H9 (cell line): ENCODE measurements around the gene CDC37. TPM values are rescaled to one million over a fixed set of nuclear protein-coding genes. Genes with fewer than 3 reads are reported as not detected.

Source experiments
- DNase-seq: peaks from one replicate; pipeline ENCODE4 v3.0.0-alpha.2; 2017
- H2AFZ ChIP-seq: one replicate; pipeline ENCODE4 v1.6.1; 2013; ENCODE audit warnings: mild to moderate bottlenecking, low read length, control low read depth, moderate library complexity
- H2AK5ac ChIP-seq: 2 replicates; pipeline ENCODE4 v1.6.1; 2013; ENCODE audit warnings: low read length, control low read depth, mixed read lengths; ENCODE audit not compliant: insufficient read length
- H2BK120ac ChIP-seq: one replicate; pipeline ENCODE4 v1.6.1; 2013; ENCODE audit warnings: low read depth, mild to moderate bottlenecking, low read length, control low read depth, inconsistent platforms; ENCODE audit not compliant: poor library complexity, severe bottlenecking
- H2BK12ac ChIP-seq: 2 replicates; pipeline ENCODE4 v1.6.1; 2013; ENCODE audit warnings: low read length, control low read depth, mixed read lengths, low read depth; ENCODE audit not compliant: insufficient read length
- H2BK15ac ChIP-seq: 2 replicates; pipeline ENCODE4 v1.6.1; 2013; ENCODE audit warnings: low read depth, low read length, control low read depth
- H2BK20ac ChIP-seq: one replicate; pipeline ENCODE4 v1.6.1; 2013; ENCODE audit warnings: low read depth, mild to moderate bottlenecking, low read length, control low read depth, inconsistent platforms; ENCODE audit not compliant: poor library complexity, severe bottlenecking
- H2BK5ac ChIP-seq: 2 replicates; pipeline ENCODE4 v1.6.1; 2013; ENCODE audit warnings: low read length, control low read depth, mixed read lengths; ENCODE audit not compliant: insufficient read length
- H3K14ac ChIP-seq: 2 replicates; pipeline ENCODE4 v1.6.1; 2013; ENCODE audit warnings: low read length, control low read depth; ENCODE audit not compliant: insufficient read depth
- H3K18ac ChIP-seq: 2 replicates; pipeline ENCODE4 v1.6.1; 2013; ENCODE audit warnings: low read depth, mild to moderate bottlenecking, mixed read lengths, low read length, control low read depth; ENCODE audit not compliant: insufficient read length
- H3K23ac ChIP-seq: 2 replicates; pipeline ENCODE4 v1.6.1; 2013; ENCODE audit warnings: low read length, control low read depth, mixed read lengths, low read depth; ENCODE audit not compliant: insufficient read length
- H3K23me2 ChIP-seq: 2 replicates; pipeline ENCODE4 v1.6.1; 2013; ENCODE audit warnings: low read depth, mild to moderate bottlenecking, mixed read lengths, low read length, control low read depth; ENCODE audit not compliant: insufficient read length, poor library complexity, severe bottlenecking
- H3K27ac ChIP-seq: 2 replicates; pipeline ENCODE4 v1.5.1; 2013; ENCODE audit warnings: low read length, control low read depth, mixed read lengths, low read depth; ENCODE audit not compliant: insufficient read length
- H3K27me3 ChIP-seq: 2 replicates; pipeline ENCODE4 v1.6.1; 2013; ENCODE audit warnings: low read length, control low read depth, inconsistent platforms; ENCODE audit not compliant: insufficient read depth
- H3K4ac ChIP-seq: 2 replicates; pipeline ENCODE4 v1.6.1; 2013; ENCODE audit warnings: low read depth, mild to moderate bottlenecking, control low read depth, inconsistent platforms, low read length, moderate library complexity
- H3K4me1 ChIP-seq: 2 replicates; pipeline ENCODE4 v1.6.1; 2013; ENCODE audit warnings: low read length, control low read depth, inconsistent platforms; ENCODE audit not compliant: insufficient read depth
- H3K4me2 ChIP-seq: 2 replicates; pipeline ENCODE4 v1.6.1; 2013; ENCODE audit warnings: low read length, control low read depth, mixed read lengths; ENCODE audit not compliant: insufficient read length, insufficient read depth
- H3K56ac ChIP-seq: 2 replicates; pipeline ENCODE4 v1.6.1; 2013; ENCODE audit warnings: low read depth, mild to moderate bottlenecking, mixed read lengths, low read length, control low read depth; ENCODE audit not compliant: insufficient read length
- H3K79me1 ChIP-seq: 2 replicates; pipeline ENCODE4 v1.6.1; 2013; ENCODE audit warnings: low read depth, mild to moderate bottlenecking, moderate library complexity, low read length, control low read depth, inconsistent platforms; ENCODE audit not compliant: insufficient read depth, poor library complexity, severe bottlenecking
- H3K79me2 ChIP-seq: 2 replicates; pipeline ENCODE4 v1.6.1; 2013; ENCODE audit warnings: low read length, control low read depth, inconsistent platforms; ENCODE audit not compliant: insufficient read depth
- H3K9ac ChIP-seq: 2 replicates; pipeline ENCODE4 v1.6.1; 2013; ENCODE audit warnings: low read length, control low read depth, mixed read lengths; ENCODE audit not compliant: insufficient read length; ENCODE audit errors: extremely low read depth
- H3K9me3 ChIP-seq: one replicate; pipeline ENCODE4 v1.6.1; 2013; ENCODE audit warnings: low read depth, low read length, inconsistent platforms; ENCODE audit not compliant: control insufficient read depth
- H3T11ph ChIP-seq: one replicate; pipeline ENCODE4 v1.6.1; 2013; ENCODE audit warnings: mild to moderate bottlenecking, low read length, control low read depth, inconsistent platforms
- H4K20me1 ChIP-seq: one replicate; pipeline ENCODE4 v1.6.1; 2013; ENCODE audit not compliant: control insufficient read depth, insufficient read length, insufficient read depth
- H4K5ac ChIP-seq: 2 replicates; pipeline ENCODE4 v1.6.1; 2013; ENCODE audit warnings: low read depth, mild to moderate bottlenecking, mixed read lengths, low read length, control low read depth; ENCODE audit not compliant: insufficient read length
- H4K8ac ChIP-seq: replicated peaks from 2 replicates; pipeline ENCODE4 v1.6.1; 2013; ENCODE audit warnings: low read length, control low read depth, mixed read lengths, low read depth; ENCODE audit not compliant: insufficient read length
- H4K91ac ChIP-seq: 2 replicates; pipeline ENCODE4 v1.6.1; 2013; ENCODE audit warnings: low read depth, mild to moderate bottlenecking, moderate library complexity, mixed read lengths, low read length, control low read depth; ENCODE audit not compliant: insufficient read length
- H3K27ac Mint-ChIP-seq, 3 experiments: 2 replicates in 2 of 3; 3 replicates in 1 of 3; pipeline ENCODE4 v1.8.0; 2020 to 2021; ENCODE audit warnings: mixed read lengths in 3 of 3, mild to moderate bottlenecking in 1 of 3, moderate library complexity in 1 of 3
- H3K27me3 Mint-ChIP-seq: 2 replicates; pipeline ENCODE4 v1.8.0; 2021; ENCODE audit warnings: low read depth, mild to moderate bottlenecking, moderate library complexity, mixed read lengths
- H3K36me3 Mint-ChIP-seq, 3 experiments: 2 replicates in 2 of 3; 3 replicates in 1 of 3; pipeline ENCODE4 v1.8.0; 2020 to 2021; ENCODE audit warnings: low read depth in 3 of 3, mixed read lengths in 3 of 3; ENCODE audit not compliant: insufficient read depth in 1 of 3
- H3K4me1 Mint-ChIP-seq, 2 experiments: 2 replicates each; pipeline ENCODE4 v1.8.0; 2020; ENCODE audit warnings: mixed read lengths in 2 of 2
- H3K4me3 Mint-ChIP-seq, 2 experiments: 2 replicates in 1 of 2; 3 replicates in 1 of 2; pipeline ENCODE4 v1.8.0; 2020 to 2021; ENCODE audit warnings: mild to moderate bottlenecking in 2 of 2, mixed read lengths in 2 of 2, moderate library complexity in 1 of 2
- H3K9me3 Mint-ChIP-seq, 2 experiments: 2 replicates in 1 of 2; 3 replicates in 1 of 2; pipeline ENCODE4 v1.8.0; 2020; ENCODE audit warnings: mild to moderate bottlenecking in 2 of 2, mixed read lengths in 2 of 2, moderate library complexity in 1 of 2
- WGBS: extraction: QIAGEN DNeasy Blood & Tissue Kit; methylation state at CpG from one replicate; pipeline ENCODE4 v1.1.7; 2013; ENCODE audit warnings: missing lambda C conversion rate, low lambda C conversion rate, mixed read lengths; ENCODE audit not compliant: insufficient read length; ENCODE audit errors: extremely low coverage; 5-methylcytosine and 5-hydroxymethylcytosine counted together
- total RNA-seq: library from RNA; stranded (reverse); gene quantifications from 2 replicates; pipeline ENCODE4 v1.2.1, GENCODE V29; 2021
- TF ChIP-seq, protein P1 (sequence below): fragments of 200-600 bp; sonication (generic); conservative IDR thresholded peaks from 3 replicates; pipeline ENCODE4 v1.8.0; 2021; ENCODE audit warnings: antibody characterized with exemption, mild to moderate bottlenecking

CDC37 gene
- total RNA-seq, 1 experiment from 2014 or later = 155 TPM

DNA sequence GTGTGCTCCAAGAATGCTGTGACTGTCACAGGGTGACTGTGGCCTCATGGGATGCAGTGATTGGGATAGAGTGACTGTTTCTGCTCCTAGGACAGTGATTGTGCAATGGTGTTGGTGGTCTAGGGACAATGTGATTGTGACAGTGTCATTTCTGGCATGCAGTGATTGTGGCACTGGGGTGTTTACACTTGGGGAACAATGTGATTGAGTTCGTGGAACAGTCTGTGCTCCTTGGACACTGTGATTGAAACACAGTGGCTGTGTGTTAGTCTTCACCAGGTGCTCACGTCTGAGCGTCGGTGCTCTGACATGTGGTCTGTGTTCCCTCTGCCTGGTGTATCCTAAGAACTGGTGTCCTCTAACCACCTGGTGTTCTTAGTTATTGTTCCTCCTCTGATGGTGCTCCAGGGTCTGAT, 18.7 kb upstream of the CDC37 start:
- Histone ChIP-seq H3K4me1 (peaks cover 2% of the 10 kb centered on the region; the same call in 1 of the 2 replicates), H3K14ac (no peak overlapping the region), H4K20me1 (no peaks in the 10 kb centered on the region), H2AK5ac (no peak overlapping the region), H4K8ac (no peak overlapping the region), H2AFZ (no peak overlapping the region), H2BK15ac (no peak overlapping the region), H3K79me2 (no peaks in the 10 kb centered on the region), H2BK5ac (no peak overlapping the region), H3K23me2 (peaks cover 15% of the 10 kb centered on the region), H3T11ph (no peak overlapping the region), H3K23ac (no peak overlapping the region), H2BK120ac (no peak overlapping the region), H3K56ac (no peak overlapping the region), H4K5ac (no peak overlapping the region), H3K9ac (no peak overlapping the region), H2BK12ac (no peak overlapping the region), H2BK20ac (no peak overlapping the region), H3K4ac (no peak overlapping the region), H3K79me1 (no peaks in the 10 kb centered on the region), H3K9me3 (no peaks in the 10 kb centered on the region), H3K18ac (no peak overlapping the region), H3K27ac (no peak overlapping the region), H4K91ac (no peak overlapping the region), H3K27me3 (peaks cover 58% of the 10 kb centered on the region), H3K4me2 (no peak overlapping the region)
- Mint-ChIP-seq H3K4me3 (peak overlapping the region in 1 of 2 experiments; percentile 3; a peak in 1 of 5 replicates), H3K9me3 (no peaks in the 10 kb centered on the region; a peak in 1 of 5 replicates), H3K36me3 (no peaks in the 10 kb centered on the region), H3K4me1 (peaks cover 28 to 37% of the 10 kb centered on the region in 2 experiments), H3K27me3 (peaks cover 94% of the 10 kb centered on the region), H3K27ac (no peak overlapping the region)
- no peak for DNase-seq
- TF ChIP-seq, protein P1, sequence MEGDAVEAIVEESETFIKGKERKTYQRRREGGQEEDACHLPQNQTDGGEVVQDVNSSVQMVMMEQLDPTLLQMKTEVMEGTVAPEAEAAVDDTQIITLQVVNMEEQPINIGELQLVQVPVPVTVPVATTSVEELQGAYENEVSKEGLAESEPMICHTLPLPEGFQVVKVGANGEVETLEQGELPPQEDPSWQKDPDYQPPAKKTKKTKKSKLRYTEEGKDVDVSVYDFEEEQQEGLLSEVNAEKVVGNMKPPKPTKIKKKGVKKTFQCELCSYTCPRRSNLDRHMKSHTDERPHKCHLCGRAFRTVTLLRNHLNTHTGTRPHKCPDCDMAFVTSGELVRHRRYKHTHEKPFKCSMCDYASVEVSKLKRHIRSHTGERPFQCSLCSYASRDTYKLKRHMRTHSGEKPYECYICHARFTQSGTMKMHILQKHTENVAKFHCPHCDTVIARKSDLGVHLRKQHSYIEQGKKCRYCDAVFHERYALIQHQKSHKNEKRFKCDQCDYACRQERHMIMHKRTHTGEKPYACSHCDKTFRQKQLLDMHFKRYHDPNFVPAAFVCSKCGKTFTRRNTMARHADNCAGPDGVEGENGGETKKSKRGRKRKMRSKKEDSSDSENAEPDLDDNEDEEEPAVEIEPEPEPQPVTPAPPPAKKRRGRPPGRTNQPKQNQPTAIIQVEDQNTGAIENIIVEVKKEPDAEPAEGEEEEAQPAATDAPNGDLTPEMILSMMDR = no peak
- WGBS = no CpG with 5 or more reads among the region's 4 CpGs
